ENCODE results near the gene HYOU1.
"Not testable (repeated sequence)": the region's sequence is repeated elsewhere in the genome, so short reads cannot be mapped to it uniquely, and the experiment has no call there.

The HYOU1 gene

DNA sequence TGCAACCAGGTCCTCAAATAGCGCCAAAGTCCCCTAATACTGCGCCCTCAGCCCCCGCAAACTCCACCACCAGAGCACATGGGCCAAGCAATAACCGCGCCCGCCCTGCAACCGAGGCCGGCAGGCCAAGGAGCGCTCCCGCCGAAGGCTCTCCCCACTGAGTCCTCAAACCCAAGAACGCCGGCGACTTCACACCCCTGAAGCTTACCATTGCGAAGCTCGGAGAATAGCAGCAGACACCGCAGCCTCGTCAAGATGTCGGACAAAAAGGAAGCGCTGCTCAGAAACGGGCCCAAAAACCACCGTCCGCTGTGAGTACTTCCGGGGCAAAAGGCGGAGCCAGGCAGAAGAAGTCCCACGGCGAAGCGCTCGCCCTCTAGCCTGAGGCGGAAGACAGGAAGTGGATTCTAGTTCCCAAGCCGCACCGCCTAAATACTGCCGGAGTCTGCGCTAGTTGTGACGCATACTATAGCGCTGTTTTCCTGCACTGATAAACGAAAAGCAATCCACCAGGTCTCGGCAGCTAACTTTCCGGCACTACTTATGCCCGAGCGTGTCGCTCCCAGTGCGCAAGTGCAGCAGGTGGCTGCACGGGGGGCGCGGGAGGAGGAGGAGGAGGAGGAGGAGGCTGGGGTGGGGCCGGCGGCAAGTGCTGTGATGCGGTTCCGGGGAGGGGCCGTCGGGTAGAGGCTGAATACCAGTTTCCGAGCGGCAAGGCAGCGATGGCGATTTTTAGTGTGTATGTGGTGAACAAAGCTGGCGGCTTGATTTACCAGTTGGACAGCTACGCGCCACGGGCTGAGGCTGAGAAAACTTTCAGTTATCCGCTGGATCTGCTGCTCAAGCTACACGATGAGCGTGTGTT is 38.7 kb downstream of the HYOU1 start, which contains the start of the genes RPS25 and TRAPPC4:
RPS25 (minus strand) TSS at position 270 of the 865 bp plus-strand sequence; CDS start at position 211, 59 bp downstream.
TRAPPC4 (plus strand) TSS at position 693 of the 865 bp plus-strand sequence; CDS start at position 723, 30 bp downstream.
- DNase-seq, result peak; percentile 97

- not testable (repeated sequence) for DNase-seq
Measured at GRCh38 chr11:119017377-119017776, 39.6 kb downstream of the HYOU1 start.

GRCh38 chr11:119016216-119017009 is 40.6 kb downstream of the HYOU1 start:
- no peak for DNase-seq

GRCh38 chr11:119015054-119015611 is 41.9 kb downstream of the HYOU1 start:
- no peak for DNase-seq

DNA sequence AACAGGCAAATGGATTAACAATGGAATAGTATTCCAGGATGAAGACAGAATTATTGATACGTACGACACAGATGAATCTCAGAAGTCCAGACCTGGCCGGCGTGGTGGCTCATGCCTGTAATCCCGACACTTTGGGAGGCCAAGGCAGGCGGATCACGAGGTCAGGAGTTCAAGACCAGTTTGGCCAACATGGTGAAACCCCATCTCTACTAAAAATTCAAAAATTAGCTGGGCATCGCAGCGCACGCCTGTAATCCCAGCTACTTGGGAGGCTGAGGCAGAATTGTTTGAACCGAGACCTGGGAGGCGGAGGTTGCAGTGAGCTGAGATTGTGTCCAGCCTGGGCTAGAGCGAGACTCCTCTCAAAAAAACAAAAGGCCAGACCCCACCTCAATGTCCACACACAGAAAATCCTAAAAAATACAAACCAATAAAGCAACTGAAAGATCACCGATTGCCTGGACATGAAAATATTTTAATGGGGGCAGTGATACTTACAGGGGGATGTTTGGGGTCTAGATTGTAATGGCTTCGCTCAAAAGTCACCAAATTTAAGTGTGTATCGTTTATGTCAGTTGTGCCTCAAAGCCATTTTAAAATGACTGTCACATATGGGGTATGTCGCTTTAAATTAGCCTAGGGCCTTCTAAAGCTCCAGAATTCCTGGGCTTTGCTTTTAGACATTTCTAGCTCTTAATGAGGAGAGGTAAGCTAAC is 42.6 kb downstream of the HYOU1 start:
- no peak for DNase-seq

DNA sequence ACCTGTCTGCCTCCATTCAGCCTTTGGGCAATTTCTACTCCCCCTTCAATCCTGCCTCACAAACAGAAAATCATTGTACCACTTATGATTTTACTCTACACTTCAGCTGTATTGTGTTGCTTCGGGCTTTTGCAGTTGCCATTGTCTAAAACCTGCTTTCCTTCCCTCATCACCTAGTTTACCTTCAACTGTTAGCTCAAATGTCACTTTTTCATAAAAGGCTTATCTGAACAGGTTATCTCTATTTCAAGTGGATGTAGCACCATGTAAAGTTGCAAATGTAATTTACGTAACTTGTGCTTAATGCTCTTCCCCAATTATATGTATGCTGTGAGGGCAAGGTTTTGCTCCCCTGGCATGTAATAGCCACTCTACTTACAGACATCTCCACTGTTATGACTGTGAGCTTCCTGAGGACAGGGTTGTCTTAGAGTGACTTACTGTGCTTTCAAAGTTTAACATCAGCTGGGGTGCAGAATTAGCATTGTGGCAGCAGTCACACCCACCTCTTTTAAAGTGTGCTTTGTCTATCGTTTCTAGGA is 44.3 kb downstream of the HYOU1 start:
- DNase-seq, result no peak

DNA sequence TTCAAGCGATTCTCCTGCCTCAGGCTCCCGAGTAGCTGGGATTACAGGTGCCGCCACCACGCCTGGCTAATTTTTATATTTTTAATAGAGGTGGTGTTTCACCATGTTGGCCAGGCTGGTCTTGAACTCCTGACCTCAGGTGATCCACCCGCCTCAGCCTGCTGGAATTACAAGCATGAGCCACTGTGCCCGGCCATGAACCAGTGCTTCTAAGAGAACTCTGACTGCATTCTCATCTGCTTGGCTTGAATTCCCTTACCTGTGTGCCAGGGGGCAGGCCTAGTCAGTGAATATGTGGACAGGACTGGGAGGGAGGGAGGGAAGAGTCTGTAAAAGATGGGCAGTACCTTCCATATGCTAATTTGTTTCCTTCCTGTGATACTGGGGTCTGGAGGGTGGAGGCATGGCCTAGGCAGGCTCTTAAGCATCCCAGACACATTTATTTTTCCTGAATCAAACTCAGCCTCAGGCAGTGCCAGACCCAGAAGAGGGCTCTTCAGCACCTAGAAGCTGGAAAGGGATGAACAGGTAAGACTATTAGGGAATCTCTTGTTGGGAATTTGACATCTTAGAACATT is 45.4 kb downstream of the HYOU1 start:
- DNase-seq, result no peak

GRCh38 chr11:119006656-119007055 is 50.3 kb downstream of the HYOU1 start:
- no peak for DNase-seq

GRCh38 chr11:119000906-119001305 is 56.1 kb downstream of the HYOU1 start:
- no peak for DNase-seq

GRCh38 chr11:118998822-118999221 is 58.2 kb downstream of the HYOU1 start:
- no peak for DNase-seq

GRCh38 chr11:118998388-118998717 is 58.7 kb downstream of the HYOU1 start:
- no peak for DNase-seq

- DNase-seq, result peak; percentile 90
Measured at GRCh38 chr11:118997627-118998387, 59.2 kb downstream of the HYOU1 start, which contains the start of gene CENATAC. TSS of gene CENATAC (plus strand) at chr11:118998138. CDS start at chr11:118998198, 60 bp downstream.

GRCh38 chr11:118996926-118997626 is 59.9 kb downstream of the HYOU1 start:
- DNase-seq, result peak; percentile 64
